Measurements from ENCODE around the gene STRIP2.
"Not testable (repeated sequence)": the region's sequence is repeated elsewhere in the genome, so short reads cannot be mapped to it uniquely, and the experiment has no call there.

Gene STRIP2

GRCh38 chr7:129453510-129454248 lies 19.4 kb downstream of the STRIP2 start:
- DNase-seq = no peak

GRCh38 chr7:129454249-129454551 lies 20.0 kb downstream of the STRIP2 start:
- no peak for DNase-seq

GRCh38 chr7:129456421-129456820 lies 22.2 kb downstream of the STRIP2 start:
- DNase-seq = no peak

GRCh38 chr7:129457101-129457500 lies 22.9 kb downstream of the STRIP2 start:
- DNase-seq = no peak

- no peak for DNase-seq
Measured at GRCh38 chr7:129458171-129458570, 23.9 kb downstream of the STRIP2 start.

- no peak for DNase-seq
Measured at GRCh38 chr7:129461809-129462208, 27.6 kb downstream of the STRIP2 start.

GRCh38 chr7:129462420-129462819 lies 28.2 kb downstream of the STRIP2 start:
- no peak for DNase-seq

- no peak for DNase-seq
Measured at GRCh38 chr7:129464194-129464593, 30.0 kb downstream of the STRIP2 start.

GRCh38 chr7:129465080-129465479 lies 30.8 kb downstream of the STRIP2 start:
- DNase-seq = no peak

- no peak for DNase-seq
Measured at GRCh38 chr7:129466796-129467195, 32.6 kb downstream of the STRIP2 start.

- DNase-seq = no peak
Measured at GRCh38 chr7:129468087-129468486, 33.9 kb downstream of the STRIP2 start.

GRCh38 chr7:129468547-129468946 lies 34.3 kb downstream of the STRIP2 start:
- DNase-seq = no peak

- no peak for DNase-seq
Measured at GRCh38 chr7:129469930-129470329, 35.7 kb downstream of the STRIP2 start.

- no peak for DNase-seq
Measured at GRCh38 chr7:129470411-129470810, 36.2 kb downstream of the STRIP2 start.

- no peak for DNase-seq
Measured at GRCh38 chr7:129471402-129471827, 37.2 kb downstream of the STRIP2 start.

- DNase-seq = not testable (repeated sequence)
Measured at GRCh38 chr7:129475931-129476330, 41.7 kb downstream of the STRIP2 start.

GRCh38 chr7:129476398-129476797 lies 42.2 kb downstream of the STRIP2 start:
- DNase-seq = not testable (repeated sequence)

- DNase-seq = no peak
Measured at GRCh38 chr7:129479831-129480230, 45.6 kb downstream of the STRIP2 start.

- no peak for DNase-seq
Measured at GRCh38 chr7:129480674-129481363, 46.6 kb downstream of the STRIP2 start.

- not testable (repeated sequence) for DNase-seq
Measured at GRCh38 chr7:129481376-129481775, 47.1 kb downstream of the STRIP2 start.

GRCh38 chr7:129482781-129483180 lies 48.5 kb downstream of the STRIP2 start:
- no peak for DNase-seq

GRCh38 chr7:129489491-129489890 lies 55.3 kb downstream of the STRIP2 start:
- DNase-seq = no peak

- no peak for DNase-seq
Measured at GRCh38 chr7:129492391-129492790, 58.2 kb downstream of the STRIP2 start.

GRCh38 chr7:129493555-129493954 lies 59.3 kb downstream of the STRIP2 start:
- DNase-seq = no peak

GRCh38 chr7:129494041-129494440 lies 59.8 kb downstream of the STRIP2 start:
- no peak for DNase-seq
